ENCODE data around the gene PKD2. TPM values are rescaled to one million over a fixed set of nuclear protein-coding genes. Genes with fewer than 3 reads are reported as not detected.

The PKD2 gene
- total and polyA plus RNA-seq, 2 experiments from 2014 or later, result 16.3 to 27.1 TPM

- no peak overlapping the region for H3K27ac ChIP-seq
- no peaks in the 10 kb centered on the region for H3K9me3 ChIP-seq (ENCODE audit: low read depth)
- H3K4me1 ChIP-seq (ENCODE audit: low read depth), result peaks cover 17% of the 10 kb centered on the region
- H3K27me3 ChIP-seq, result no peaks in the 10 kb centered on the region
- DNase-seq (ENCODE audit: low read depth in 1 of 2, low spot score in 1 of 2), result no peak
- no peak overlapping the region for H3K4me3 ChIP-seq
- peaks cover 37% of the 10 kb centered on the region for H3K36me3 ChIP-seq
- TF ChIP-seq CTCF (IDR thresholded peaks at IDR 0.05; ENCODE audit: low read depth, low read length), result no peak
Observed at GRCh38 chr4:88064410-88064809, 57.0 kb downstream of the PKD2 start.

- H3K9me3 ChIP-seq (ENCODE audit: low read depth), result no peaks in the 10 kb centered on the region
- H3K36me3 ChIP-seq, result peaks cover 55% of the 10 kb centered on the region
Observed at GRCh38 chr4:88070031-88070430, 62.6 kb downstream of the PKD2 start.

GRCh38 chr4:88075336-88075735 is 67.9 kb downstream of the PKD2 start:
- Histone ChIP-seq H3K9me3 (ENCODE audit: low read depth) (no peaks in the 10 kb centered on the region), H3K27me3 (no peaks in the 10 kb centered on the region), H3K4me3 (no peak overlapping the region), H3K4me1 (ENCODE audit: low read depth) (no peaks in the 10 kb centered on the region), H3K36me3 (peaks cover 33% of the 10 kb centered on the region), H3K27ac (no peak overlapping the region)
- no peak for DNase-seq (ENCODE audit: low read depth in 1 of 2, low spot score in 1 of 2)
- no peak for TF ChIP-seq CTCF (IDR thresholded peaks at IDR 0.05; ENCODE audit: low read depth, low read length)

More at GRCh38 chr4:88070031-88070430, 62.6 kb downstream of the PKD2 start:
- Histone ChIP-seq H3K27ac (no peak overlapping the region), H3K27me3 (no peaks in the 10 kb centered on the region), H3K4me3 (no peak overlapping the region), H3K4me1 (ENCODE audit: low read depth) (no peaks in the 10 kb centered on the region)
- DNase-seq (ENCODE audit: low read depth in 1 of 2, low spot score in 1 of 2), result no peak
- no peak for TF ChIP-seq CTCF (IDR thresholded peaks at IDR 0.05; ENCODE audit: low read depth, low read length)

GRCh38 chr4:88077911-88078524 is 70.6 kb downstream of the PKD2 start:
- Histone ChIP-seq H3K9me3 (ENCODE audit: low read depth) (no peaks in the 10 kb centered on the region), H3K27me3 (no peaks in the 10 kb centered on the region), H3K36me3 (peaks cover 26% of the 10 kb centered on the region), H3K4me3 (no peak overlapping the region), H3K27ac (no peak overlapping the region), H3K4me1 (ENCODE audit: low read depth) (no peaks in the 10 kb centered on the region)
- DNase-seq (ENCODE audit: low read depth in 1 of 2, low spot score in 1 of 2), result peak in 1 of 2 donors; percentile 41
- TF ChIP-seq CTCF (IDR thresholded peaks at IDR 0.05; ENCODE audit: low read depth, low read length), result no peak

GRCh38 chr4:88078579-88078978 is 71.1 kb downstream of the PKD2 start:
- no peak for TF ChIP-seq CTCF (IDR thresholded peaks at IDR 0.05; ENCODE audit: low read depth, low read length)
- Histone ChIP-seq H3K4me3 (no peak overlapping the region), H3K27ac (no peak overlapping the region), H3K9me3 (ENCODE audit: low read depth) (no peaks in the 10 kb centered on the region), H3K36me3 (peaks cover 26% of the 10 kb centered on the region), H3K27me3 (no peaks in the 10 kb centered on the region), H3K4me1 (ENCODE audit: low read depth) (no peaks in the 10 kb centered on the region)
- no peak for DNase-seq (ENCODE audit: low read depth in 1 of 2, low spot score in 1 of 2)

Data from cardiac muscle cell (in vitro differentiated cells and primary cell).